GM18907 (cell line): ENCODE data around the gene RHBG.

Experiments
- ATAC-seq: cut with Tn5 transposase; IDR thresholded peaks from one replicate; pipeline ENCODE4 v1.9.1; 2021; ENCODE audit warnings: mild to moderate bottlenecking, moderate library complexity; ENCODE audit not compliant: unreplicated experiment

Gene RHBG

GRCh38 chr1:156385534-156386031 is 16.6 kb downstream of the RHBG start:
- no peak for ATAC-seq

GRCh38 chr1:156386134-156386901 is 17.3 kb downstream of the RHBG start:
- ATAC-seq = no peak

- ATAC-seq = no peak
Measured at GRCh38 chr1:156386949-156387869, 18.2 kb downstream of the RHBG start.

GRCh38 chr1:156387870-156388173 is 18.8 kb downstream of the RHBG start:
- no peak for ATAC-seq

GRCh38 chr1:156388174-156389137 is 19.4 kb downstream of the RHBG start:
- no peak for ATAC-seq

GRCh38 chr1:156389311-156389710 is 20.3 kb downstream of the RHBG start:
- ATAC-seq = no peak

- ATAC-seq = no peak
Measured at GRCh38 chr1:156390469-156391365, 21.7 kb downstream of the RHBG start.

- ATAC-seq = no peak
Measured at GRCh38 chr1:156391366-156391677, 22.3 kb downstream of the RHBG start.

GRCh38 chr1:156391701-156392100 is 22.7 kb downstream of the RHBG start:
- ATAC-seq = no peak

GRCh38 chr1:156392452-156392853 is 23.4 kb downstream of the RHBG start:
- ATAC-seq = no peak

- no peak for ATAC-seq
Measured at GRCh38 chr1:156393095-156393494, 24.1 kb downstream of the RHBG start.

GRCh38 chr1:156394082-156394481 is 25.1 kb downstream of the RHBG start:
- ATAC-seq = no peak

GRCh38 chr1:156394835-156395461 is 25.9 kb downstream of the RHBG start:
- no peak for ATAC-seq

GRCh38 chr1:156399355-156400125 is 30.5 kb downstream of the RHBG start:
- no peak for ATAC-seq

- ATAC-seq = no peak
Measured at GRCh38 chr1:156400191-156400935, 31.4 kb downstream of the RHBG start.

GRCh38 chr1:156401041-156401574 is 32.1 kb downstream of the RHBG start:
- ATAC-seq = no peak

GRCh38 chr1:156401681-156402081 is 32.7 kb downstream of the RHBG start:
- no peak for ATAC-seq
